NT2/D1 (cell line): Measurements from ENCODE around the gene SRC.

Experiments
- YY1 ChIP-seq: IDR thresholded peaks from 2 replicates; pipeline ENCODE4 v1.6.1; 2011; ENCODE audit not compliant: insufficient read length, insufficient read depth
- ZNF274 ChIP-seq: IDR thresholded peaks from 2 replicates; pipeline ENCODE4 v1.6.1; 2011; ENCODE audit warnings: mild to moderate bottlenecking, low read depth, low read length

DNA sequence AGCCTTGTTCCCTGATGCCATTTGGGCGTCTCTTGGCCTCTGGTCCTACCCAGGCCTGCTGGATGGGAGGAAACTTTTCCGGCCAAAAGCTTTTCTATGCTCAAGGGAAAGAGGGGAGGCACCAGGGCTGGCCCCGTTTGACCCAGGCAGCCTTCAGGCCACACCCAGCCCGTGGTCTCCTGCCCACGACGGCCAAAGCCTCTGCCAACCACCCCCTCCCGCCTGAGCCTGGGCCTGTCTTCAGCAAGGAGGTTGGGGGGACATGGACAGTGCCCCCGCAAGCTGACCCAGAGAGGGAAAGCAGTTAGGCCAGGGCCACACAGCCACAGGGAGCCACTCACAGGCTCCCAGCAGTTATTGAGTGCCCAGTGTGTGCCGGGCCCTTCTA is 49.5 kb downstream of the SRC start:
- no peak for TF ChIP-seq YY1
- no peak for TF ChIP-seq ZNF274
